Endothelial cell of umbilical vein (primary cell): ENCODE data around the gene GPHA2.

Experiments
- EZH2 ChIP-seq: IDR thresholded peaks from 2 replicates; pipeline ENCODE4 v1.6.1; 2012; ENCODE audit warnings: borderline replicate concordance, low read depth, mild to moderate bottlenecking, moderate library complexity, low read length, inconsistent platforms; ENCODE audit not compliant: severe bottlenecking
- FOS ChIP-seq: IDR thresholded peaks from 2 replicates; pipeline ENCODE4 v1.6.1; 2011; ENCODE audit warnings: mild to moderate bottlenecking, low read length, moderate library complexity, borderline replicate concordance; ENCODE audit not compliant: insufficient read depth
- GATA2 ChIP-seq: IDR thresholded peaks from 2 replicates; pipeline ENCODE4 v1.7.0; 2011; ENCODE audit warnings: low read depth, mild to moderate bottlenecking, moderate library complexity, mixed read lengths, low read length; ENCODE audit not compliant: insufficient read length, insufficient read depth
- JUN ChIP-seq: IDR thresholded peaks from 2 replicates; pipeline ENCODE4 v1.6.1; 2011; ENCODE audit warnings: borderline replicate concordance, low read depth; ENCODE audit not compliant: insufficient read length, insufficient read depth
- POLR2A ChIP-seq: IDR thresholded peaks from 2 replicates; pipeline ENCODE4 v1.6.1; 2012; ENCODE audit warnings: low read depth, mild to moderate bottlenecking, control low read depth, low read length
- POLR2AphosphoS5 ChIP-seq: IDR thresholded peaks from 2 replicates; pipeline ENCODE4 v1.6.1; 2012; ENCODE audit warnings: low read depth, mild to moderate bottlenecking, control low read depth, low read length, moderate library complexity; ENCODE audit not compliant: insufficient read depth
- TF ChIP-seq, protein P1 (sequence below), 2 donors: IDR thresholded peaks; 1 replicate in 1 of 2; 2 replicates in 1 of 2; pipeline ENCODE4 v1.5.1; 2011; ENCODE audit warnings: low read length in 2 of 2, mild to moderate bottlenecking in 2 of 2, moderate library complexity in 2 of 2, control low read depth in 1 of 2, inconsistent platforms in 1 of 2, low read depth in 1 of 2; ENCODE audit not compliant: insufficient read depth in 1 of 2; ENCODE audit errors: extremely low read depth in 1 of 2
- TF ChIP-seq, protein P2 (sequence below): IDR thresholded peaks from 2 replicates; pipeline ENCODE4 v1.6.1; 2011; ENCODE audit not compliant: insufficient read depth, insufficient read length

DNA sequence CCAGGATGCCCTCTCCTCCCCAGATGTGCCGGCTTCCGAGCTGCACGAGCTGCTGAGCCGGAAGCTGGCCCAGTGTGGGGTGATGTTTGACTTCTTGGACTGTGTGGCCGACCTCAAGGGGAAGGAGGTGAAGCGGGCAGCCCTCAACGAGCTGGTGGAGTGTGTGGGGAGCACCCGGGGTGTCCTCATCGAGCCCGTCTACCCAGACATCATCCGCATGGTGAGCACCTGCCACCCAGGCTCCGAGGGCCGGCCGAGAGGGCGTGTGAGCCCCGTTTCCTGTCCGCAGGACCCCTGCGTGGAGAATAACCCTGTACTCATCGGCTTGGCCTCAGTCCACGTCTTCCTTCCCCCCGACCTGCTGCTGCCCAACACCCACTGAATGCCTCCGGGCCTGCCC, 9.0 kb downstream of the GPHA2 start:
- TF ChIP-seq, protein P1, sequence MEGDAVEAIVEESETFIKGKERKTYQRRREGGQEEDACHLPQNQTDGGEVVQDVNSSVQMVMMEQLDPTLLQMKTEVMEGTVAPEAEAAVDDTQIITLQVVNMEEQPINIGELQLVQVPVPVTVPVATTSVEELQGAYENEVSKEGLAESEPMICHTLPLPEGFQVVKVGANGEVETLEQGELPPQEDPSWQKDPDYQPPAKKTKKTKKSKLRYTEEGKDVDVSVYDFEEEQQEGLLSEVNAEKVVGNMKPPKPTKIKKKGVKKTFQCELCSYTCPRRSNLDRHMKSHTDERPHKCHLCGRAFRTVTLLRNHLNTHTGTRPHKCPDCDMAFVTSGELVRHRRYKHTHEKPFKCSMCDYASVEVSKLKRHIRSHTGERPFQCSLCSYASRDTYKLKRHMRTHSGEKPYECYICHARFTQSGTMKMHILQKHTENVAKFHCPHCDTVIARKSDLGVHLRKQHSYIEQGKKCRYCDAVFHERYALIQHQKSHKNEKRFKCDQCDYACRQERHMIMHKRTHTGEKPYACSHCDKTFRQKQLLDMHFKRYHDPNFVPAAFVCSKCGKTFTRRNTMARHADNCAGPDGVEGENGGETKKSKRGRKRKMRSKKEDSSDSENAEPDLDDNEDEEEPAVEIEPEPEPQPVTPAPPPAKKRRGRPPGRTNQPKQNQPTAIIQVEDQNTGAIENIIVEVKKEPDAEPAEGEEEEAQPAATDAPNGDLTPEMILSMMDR (IDR thresholded peaks at IDR 0.05; ENCODE audit: extremely low read depth in 1 of 2, insufficient read depth in 1 of 2, low read depth in 1 of 2, low read length in 2 of 2), result no peak
- TF ChIP-seq POLR2A, result no peak
- TF ChIP-seq EZH2, result no peak
- no peak for TF ChIP-seq FOS
- no peak for TF ChIP-seq POLR2AphosphoS5
- no peak for TF ChIP-seq GATA2
- TF ChIP-seq JUN, result no peak
- TF ChIP-seq, protein P2, sequence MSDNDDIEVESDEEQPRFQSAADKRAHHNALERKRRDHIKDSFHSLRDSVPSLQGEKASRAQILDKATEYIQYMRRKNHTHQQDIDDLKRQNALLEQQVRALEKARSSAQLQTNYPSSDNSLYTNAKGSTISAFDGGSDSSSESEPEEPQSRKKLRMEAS, result no peak
